IPS DF 4.7 (cell line): ENCODE results near the gene SERINC5.

Experiments used
- DNase-seq: peaks from one replicate; pipeline ENCODE4 v3.0.0-alpha.2; 2013; ENCODE audit warnings: low spot score; ENCODE audit errors: extremely low read depth

The SERINC5 gene

DNA sequence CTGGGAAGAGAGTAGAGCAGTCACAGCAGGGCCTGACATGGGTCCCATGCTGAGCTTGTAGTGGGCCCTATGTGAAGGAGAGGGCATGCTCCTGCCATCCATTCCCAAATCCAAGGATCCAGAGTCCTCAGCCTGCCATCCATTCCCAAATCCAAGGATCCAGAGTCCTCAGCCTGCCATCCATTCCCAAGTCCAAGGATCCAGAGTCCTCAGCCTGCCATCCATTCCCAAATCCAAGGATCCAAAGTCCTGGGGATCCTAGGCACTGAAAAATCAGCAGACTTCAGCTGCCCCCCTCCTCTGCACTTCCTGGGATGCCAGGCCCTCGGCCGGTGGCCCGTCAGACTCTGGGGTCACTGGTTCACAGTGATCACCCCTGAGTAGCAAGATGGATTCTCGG is 187.1 kb downstream of the SERINC5 start:
- no peak for DNase-seq

DNA sequence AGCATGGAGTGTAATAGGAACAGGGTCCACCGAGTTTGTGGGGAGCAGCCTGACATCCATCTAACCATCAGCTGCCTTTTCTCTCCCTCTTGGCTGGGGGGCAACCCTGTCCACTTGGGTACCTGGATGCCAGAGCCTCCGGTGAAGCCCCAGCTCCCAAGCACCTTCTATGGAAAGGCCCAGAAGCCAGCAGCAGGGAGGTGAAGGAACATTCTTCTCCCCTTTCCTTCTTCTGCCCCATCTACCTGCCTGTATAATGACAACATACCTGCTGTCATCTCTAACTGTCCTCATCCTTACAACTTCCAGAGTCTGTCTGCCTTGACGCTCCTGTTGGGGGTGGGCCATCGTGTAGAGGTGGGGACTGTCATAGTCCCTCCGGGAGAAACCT is 187.6 kb downstream of the SERINC5 start:
- no peak for DNase-seq

- DNase-seq: no peak
Observed at GRCh38 chr5:80067531-80068245, 188.2 kb downstream of the SERINC5 start.

GRCh38 chr5:80067016-80067415 is 188.8 kb downstream of the SERINC5 start:
- no peak for DNase-seq

GRCh38 chr5:80064124-80064523 is 191.7 kb downstream of the SERINC5 start:
- DNase-seq: no peak
